GM12874 (cell line): ENCODE results near the gene PHC3.

ENCODE experiments used
- CTCF ChIP-seq: IDR thresholded peaks from 2 replicates; pipeline ENCODE4 v1.5.1; 2011; ENCODE audit warnings: low read depth, mild to moderate bottlenecking, control low read depth, low read length, moderate library complexity; ENCODE audit not compliant: insufficient read depth

The PHC3 gene

GRCh38 chr3:170109579-170110293 lies 71.8 kb downstream of the PHC3 start:
- TF ChIP-seq CTCF: no peak

GRCh38 chr3:170108955-170109354 lies 72.6 kb downstream of the PHC3 start:
- TF ChIP-seq CTCF: no peak

- no peak for TF ChIP-seq CTCF
Measured at GRCh38 chr3:170107941-170108340, 73.6 kb downstream of the PHC3 start.

- no peak for TF ChIP-seq CTCF
Measured at GRCh38 chr3:170102431-170102830, 79.1 kb downstream of the PHC3 start.

GRCh38 chr3:170100944-170101343 lies 80.6 kb downstream of the PHC3 start:
- TF ChIP-seq CTCF: no peak

- TF ChIP-seq CTCF: no peak
Measured at GRCh38 chr3:170098753-170099152, 82.8 kb downstream of the PHC3 start.

GRCh38 chr3:170096342-170096741 lies 85.2 kb downstream of the PHC3 start:
- TF ChIP-seq CTCF: no peak

GRCh38 chr3:170095771-170096170 lies 85.8 kb downstream of the PHC3 start:
- no peak for TF ChIP-seq CTCF
